ENCODE results near the gene GAST. TPM values are rescaled to one million over a fixed set of nuclear protein-coding genes. Genes with fewer than 3 reads are reported as not detected.
"Not testable (repeated sequence)": the region's sequence is repeated elsewhere in the genome, so short reads cannot be mapped to it uniquely, and the experiment has no call there.

GAST gene
- total RNA-seq, 1 experiment from 2014 or later = not detected

DNA sequence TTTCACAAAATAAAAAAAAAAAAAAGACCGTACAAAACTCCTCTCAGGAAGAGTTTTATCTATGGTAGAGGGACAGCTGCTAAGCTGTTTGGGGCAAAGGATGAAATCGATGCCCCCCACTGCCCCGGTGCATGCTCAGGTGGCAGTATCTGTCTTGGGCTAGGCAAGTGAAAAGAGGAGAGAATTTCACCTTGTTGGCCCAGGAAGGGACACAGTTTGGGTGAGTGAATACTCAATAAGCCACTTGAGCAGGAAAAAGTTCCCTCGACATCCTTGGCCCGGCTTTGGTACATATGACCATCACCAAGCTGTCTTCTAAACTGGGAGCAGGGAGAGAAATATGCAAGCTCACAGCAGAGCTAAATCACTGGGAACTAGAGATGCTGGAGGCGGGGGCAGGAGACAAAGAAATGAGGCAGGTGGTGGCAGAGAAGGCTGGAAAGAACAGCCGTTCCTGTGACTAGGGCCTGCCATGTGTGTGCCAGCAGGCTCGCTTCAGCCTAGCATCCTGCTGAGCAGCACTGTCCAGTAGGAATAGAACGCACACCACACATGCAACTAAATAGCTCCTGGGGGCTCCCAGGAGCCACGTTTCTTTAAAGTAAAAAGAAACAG lies 31.6 kb upstream of the GAST start:
- peaks cover 10% of the 10 kb centered on the region for H3K4me1 ChIP-seq (ENCODE audit: low read length)
- H3K9me3 ChIP-seq (ENCODE audit: low read length) = no peaks in the 10 kb centered on the region
- H3K4me3 ChIP-seq (ENCODE audit: low read length) = no peak overlapping the region
- no peak overlapping the region for H3K4me2 ChIP-seq (ENCODE audit: low read depth, low read length, poor library complexity, severe bottlenecking)
- H3K27me3 ChIP-seq (ENCODE audit: low read length) = no peaks in the 10 kb centered on the region
- no peaks in the 10 kb centered on the region for H3K36me3 ChIP-seq (ENCODE audit: insufficient read depth, low read length)
- H3K27ac ChIP-seq (ENCODE audit: low read length) = no peak overlapping the region
- no peaks in the 10 kb centered on the region for H3K9me2 ChIP-seq (replicated peaks; ENCODE audit: insufficient read depth, low read length)
- no peaks in the 10 kb centered on the region for H4K20me1 ChIP-seq (ENCODE audit: insufficient read depth, low read depth, low read length)
- no peak for DNase-seq
- no peak overlapping the region for H3K9ac ChIP-seq (ENCODE audit: low read length)
- H2AFZ ChIP-seq (ENCODE audit: low read length) = no peak overlapping the region
- H3K79me2 ChIP-seq (ENCODE audit: low read length) = no peaks in the 10 kb centered on the region

DNA sequence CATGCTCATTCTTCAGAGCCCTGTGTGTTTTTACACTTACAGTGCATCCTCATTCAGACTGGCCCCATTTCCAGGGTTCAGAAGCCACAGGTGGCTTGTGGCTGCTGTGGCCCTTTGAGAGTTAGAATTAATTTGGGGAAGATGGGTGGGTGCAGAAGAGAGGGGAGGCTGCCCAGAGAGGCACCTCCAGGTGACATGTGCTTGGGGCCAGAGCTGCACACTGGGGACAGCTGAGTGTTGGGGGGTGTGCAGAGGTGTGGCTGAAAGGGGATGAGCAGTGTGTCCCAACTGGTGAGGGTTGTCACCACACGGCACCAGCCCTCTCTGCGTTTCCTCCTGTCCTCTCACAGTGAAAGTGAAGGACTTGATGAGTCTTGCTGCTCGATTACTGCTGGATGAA lies 30.4 kb upstream of the GAST start:
- Histone ChIP-seq H4K20me1 (ENCODE audit: insufficient read depth, low read depth, low read length) (no peaks in the 10 kb centered on the region), H3K9me2 (replicated peaks; ENCODE audit: insufficient read depth, low read length) (no peaks in the 10 kb centered on the region), H3K4me2 (ENCODE audit: low read depth, low read length, poor library complexity, severe bottlenecking) (no peak overlapping the region), H3K27me3 (ENCODE audit: low read length) (no peaks in the 10 kb centered on the region), H3K27ac (ENCODE audit: low read length) (no peak overlapping the region), H3K36me3 (ENCODE audit: insufficient read depth, low read length) (no peaks in the 10 kb centered on the region), H3K4me1 (ENCODE audit: low read length) (peaks cover 10% of the 10 kb centered on the region), H3K9me3 (ENCODE audit: low read length) (no peaks in the 10 kb centered on the region), H3K9ac (ENCODE audit: low read length) (no peak overlapping the region), H3K79me2 (ENCODE audit: low read length) (no peaks in the 10 kb centered on the region), H2AFZ (ENCODE audit: low read length) (no peak overlapping the region), H3K4me3 (ENCODE audit: low read length) (no peak overlapping the region)
- no peak for DNase-seq

DNA sequence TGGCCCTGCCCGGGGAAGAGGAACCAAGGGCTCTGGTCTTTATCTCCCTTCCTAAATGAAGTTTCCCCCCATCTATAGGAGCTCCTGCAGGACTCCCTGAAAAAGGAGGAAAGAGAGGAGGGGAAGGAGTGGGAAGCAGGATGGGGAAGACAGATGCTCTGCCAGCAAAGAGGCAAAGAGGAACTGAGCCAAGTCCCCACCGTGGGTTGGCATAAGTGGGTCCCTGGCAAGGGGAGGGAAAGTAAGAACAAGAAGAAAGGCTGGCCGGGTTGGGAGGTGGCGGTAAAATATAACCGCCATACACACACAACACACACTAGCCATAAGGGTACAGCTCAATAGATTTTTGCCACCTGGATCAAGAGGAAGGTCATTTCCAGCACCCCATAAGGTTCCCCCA lies 29.5 kb upstream of the GAST start:
- no peak for DNase-seq
- H4K20me1 ChIP-seq (ENCODE audit: insufficient read depth, low read depth, low read length) = no peaks in the 10 kb centered on the region
- no peaks in the 10 kb centered on the region for H3K9me2 ChIP-seq (replicated peaks; ENCODE audit: insufficient read depth, low read length)
- H3K4me3 ChIP-seq (ENCODE audit: low read length) = no peak overlapping the region
- no peaks in the 10 kb centered on the region for H3K79me2 ChIP-seq (ENCODE audit: low read length)
- H2AFZ ChIP-seq (ENCODE audit: low read length) = no peak overlapping the region
- H3K27me3 ChIP-seq (ENCODE audit: low read length) = no peaks in the 10 kb centered on the region
- no peaks in the 10 kb centered on the region for H3K9me3 ChIP-seq (ENCODE audit: low read length)
- H3K4me2 ChIP-seq (ENCODE audit: low read depth, low read length, poor library complexity, severe bottlenecking) = no peak overlapping the region
- H3K4me1 ChIP-seq (ENCODE audit: low read length) = peaks cover 12% of the 10 kb centered on the region
- no peaks in the 10 kb centered on the region for H3K36me3 ChIP-seq (ENCODE audit: insufficient read depth, low read length)
- H3K27ac ChIP-seq (ENCODE audit: low read length) = no peak overlapping the region
- H3K9ac ChIP-seq (ENCODE audit: low read length) = no peak overlapping the region

DNA sequence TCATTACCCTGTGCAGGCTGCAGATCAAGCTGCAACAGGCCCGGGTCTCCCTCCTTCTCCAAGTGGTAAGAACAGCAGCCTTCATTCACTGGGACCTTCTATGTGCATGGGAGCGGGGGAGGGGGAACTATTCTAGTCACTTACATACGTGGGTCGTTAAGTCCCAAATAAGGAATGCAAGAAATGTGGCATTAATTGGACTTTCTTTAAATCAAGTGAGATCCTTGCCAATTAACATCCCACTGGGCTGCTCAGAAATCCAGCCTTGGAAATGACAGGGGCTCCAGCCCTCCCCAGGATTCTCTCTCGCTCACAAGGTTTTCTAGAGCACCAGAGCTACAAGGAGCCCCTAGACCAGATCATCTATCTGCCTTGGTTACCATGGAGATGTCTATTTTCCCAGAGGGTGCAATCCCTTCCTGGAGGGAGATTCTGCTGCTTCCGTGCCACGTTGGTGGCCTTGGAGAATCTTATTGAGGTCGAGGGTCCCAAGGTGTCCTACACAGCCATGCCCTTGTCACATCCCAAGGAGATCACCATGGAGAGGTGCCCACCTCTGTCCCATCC lies 28.6 kb upstream of the GAST start:
- Histone ChIP-seq H3K27me3 (ENCODE audit: low read length) (no peaks in the 10 kb centered on the region), H3K9ac (ENCODE audit: low read length) (no peak overlapping the region), H3K79me2 (ENCODE audit: low read length) (no peaks in the 10 kb centered on the region), H3K4me2 (ENCODE audit: low read depth, low read length, poor library complexity, severe bottlenecking) (no peak overlapping the region), H3K9me2 (replicated peaks; ENCODE audit: insufficient read depth, low read length) (no peaks in the 10 kb centered on the region), H4K20me1 (ENCODE audit: insufficient read depth, low read depth, low read length) (no peaks in the 10 kb centered on the region), H3K4me1 (ENCODE audit: low read length) (peaks cover 12% of the 10 kb centered on the region), H3K9me3 (ENCODE audit: low read length) (no peaks in the 10 kb centered on the region), H3K27ac (ENCODE audit: low read length) (no peak overlapping the region), H3K36me3 (ENCODE audit: insufficient read depth, low read length) (no peaks in the 10 kb centered on the region), H3K4me3 (ENCODE audit: low read length) (no peak overlapping the region), H2AFZ (ENCODE audit: low read length) (no peak overlapping the region)
- no peak for DNase-seq

DNA sequence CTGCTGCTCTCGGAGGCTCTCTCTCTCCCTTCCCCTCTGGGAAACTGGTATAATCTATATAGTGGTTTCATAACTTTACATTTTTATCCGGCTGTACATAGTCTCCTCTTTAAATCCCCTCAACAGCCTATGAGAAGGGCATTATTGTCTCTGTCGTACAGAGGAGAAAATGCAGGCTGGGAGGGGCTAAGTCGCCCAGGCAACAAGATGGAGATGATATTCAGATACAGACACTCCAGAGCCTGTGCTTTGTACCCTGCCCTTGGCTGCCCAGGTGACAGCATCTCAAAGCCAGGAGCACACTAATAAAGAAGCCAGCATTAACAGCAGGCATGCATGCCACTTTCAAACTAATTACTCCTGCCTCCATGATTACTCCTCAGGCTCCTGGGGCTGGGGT lies 28.1 kb upstream of the GAST start:
- Histone ChIP-seq H3K9me2 (replicated peaks; ENCODE audit: insufficient read depth, low read length) (no peaks in the 10 kb centered on the region), H3K79me2 (ENCODE audit: low read length) (peaks cover 3% of the 10 kb centered on the region), H3K36me3 (ENCODE audit: insufficient read depth, low read length) (no peaks in the 10 kb centered on the region), H3K4me1 (ENCODE audit: low read length) (peaks cover 7% of the 10 kb centered on the region), H2AFZ (ENCODE audit: low read length) (no peak overlapping the region), H3K27me3 (ENCODE audit: low read length) (no peaks in the 10 kb centered on the region), H3K4me2 (ENCODE audit: low read depth, low read length, poor library complexity, severe bottlenecking) (no peak overlapping the region), H3K27ac (ENCODE audit: low read length) (no peak overlapping the region), H3K4me3 (ENCODE audit: low read length) (no peak overlapping the region), H3K9ac (ENCODE audit: low read length) (no peak overlapping the region), H3K9me3 (ENCODE audit: low read length) (no peaks in the 10 kb centered on the region), H4K20me1 (ENCODE audit: insufficient read depth, low read depth, low read length) (no peaks in the 10 kb centered on the region)
- DNase-seq = no peak

DNA sequence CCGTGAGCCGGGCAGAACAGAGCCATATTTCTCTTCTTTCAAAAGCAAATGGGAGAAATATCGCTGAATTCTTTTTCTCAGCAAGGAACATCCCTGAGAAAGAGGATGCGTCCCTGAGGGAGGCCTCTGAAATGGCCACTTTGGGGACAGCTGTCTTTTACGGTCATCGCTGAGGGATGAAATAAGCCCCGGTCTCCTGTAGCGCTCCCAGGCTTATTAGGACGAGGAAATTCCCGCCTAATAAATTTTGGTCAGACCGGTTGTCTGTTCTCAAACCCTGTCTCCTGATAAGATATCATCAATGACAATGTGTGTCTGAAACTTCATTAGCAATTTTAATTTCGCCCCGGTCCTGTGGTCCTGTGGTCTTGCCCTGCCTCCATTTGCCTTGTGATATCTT lies 26.4 kb upstream of the GAST start:
- H2AFZ ChIP-seq (ENCODE audit: low read length); H3K9me3 ChIP-seq (ENCODE audit: low read length); H3K27me3 ChIP-seq (ENCODE audit: low read length); H3K9me2 ChIP-seq (replicated peaks; ENCODE audit: insufficient read depth, low read length); H3K9ac ChIP-seq (ENCODE audit: low read length); DNase-seq; H3K27ac ChIP-seq (ENCODE audit: low read length); H3K4me3 ChIP-seq (ENCODE audit: low read length); H3K4me2 ChIP-seq (ENCODE audit: low read depth, low read length, poor library complexity, severe bottlenecking): not testable (repeated sequence)
- Histone ChIP-seq H3K4me1 (ENCODE audit: low read length) (peaks cover 14% of the 10 kb centered on the region), H3K79me2 (ENCODE audit: low read length) (peaks cover 16% of the 10 kb centered on the region), H4K20me1 (ENCODE audit: insufficient read depth, low read depth, low read length) (peaks cover 14% of the 10 kb centered on the region), H3K36me3 (ENCODE audit: insufficient read depth, low read length) (peaks cover 14% of the 10 kb centered on the region)

DNA sequence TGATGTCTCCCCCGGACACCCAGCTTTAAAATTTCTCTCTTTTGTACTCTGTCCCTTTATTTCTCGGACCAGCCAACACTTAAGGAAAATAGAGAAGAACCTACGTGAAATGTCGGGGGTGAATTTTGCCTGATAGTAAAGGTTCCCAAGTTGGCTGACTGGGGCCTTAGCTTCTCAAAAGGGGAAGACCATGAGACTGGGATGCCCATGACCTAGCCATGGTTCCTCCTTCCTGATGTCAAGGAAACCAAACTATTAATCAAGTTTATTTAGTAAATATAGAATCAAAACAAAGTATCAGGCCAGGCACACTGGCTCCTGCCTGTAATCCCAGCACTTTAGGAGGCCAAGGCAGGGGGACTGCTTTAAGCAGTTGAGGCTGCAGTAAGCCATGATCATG lies 25.9 kb upstream of the GAST start:
- Histone ChIP-seq H3K4me2 (ENCODE audit: low read depth, low read length, poor library complexity, severe bottlenecking) (no peak overlapping the region), H3K79me2 (ENCODE audit: low read length) (peaks cover 16% of the 10 kb centered on the region), H3K27ac (ENCODE audit: low read length) (no peak overlapping the region), H3K36me3 (ENCODE audit: insufficient read depth, low read length) (peaks cover 20% of the 10 kb centered on the region), H3K4me1 (ENCODE audit: low read length) (peaks cover 14% of the 10 kb centered on the region), H3K4me3 (ENCODE audit: low read length) (no peak overlapping the region), H3K9me2 (replicated peaks; ENCODE audit: insufficient read depth, low read length) (no peaks in the 10 kb centered on the region), H3K9ac (ENCODE audit: low read length) (no peak overlapping the region), H3K27me3 (ENCODE audit: low read length) (no peaks in the 10 kb centered on the region), H3K9me3 (ENCODE audit: low read length) (no peaks in the 10 kb centered on the region), H4K20me1 (ENCODE audit: insufficient read depth, low read depth, low read length) (peaks cover 20% of the 10 kb centered on the region), H2AFZ (ENCODE audit: low read length) (no peak overlapping the region)
- DNase-seq = no peak

DNA sequence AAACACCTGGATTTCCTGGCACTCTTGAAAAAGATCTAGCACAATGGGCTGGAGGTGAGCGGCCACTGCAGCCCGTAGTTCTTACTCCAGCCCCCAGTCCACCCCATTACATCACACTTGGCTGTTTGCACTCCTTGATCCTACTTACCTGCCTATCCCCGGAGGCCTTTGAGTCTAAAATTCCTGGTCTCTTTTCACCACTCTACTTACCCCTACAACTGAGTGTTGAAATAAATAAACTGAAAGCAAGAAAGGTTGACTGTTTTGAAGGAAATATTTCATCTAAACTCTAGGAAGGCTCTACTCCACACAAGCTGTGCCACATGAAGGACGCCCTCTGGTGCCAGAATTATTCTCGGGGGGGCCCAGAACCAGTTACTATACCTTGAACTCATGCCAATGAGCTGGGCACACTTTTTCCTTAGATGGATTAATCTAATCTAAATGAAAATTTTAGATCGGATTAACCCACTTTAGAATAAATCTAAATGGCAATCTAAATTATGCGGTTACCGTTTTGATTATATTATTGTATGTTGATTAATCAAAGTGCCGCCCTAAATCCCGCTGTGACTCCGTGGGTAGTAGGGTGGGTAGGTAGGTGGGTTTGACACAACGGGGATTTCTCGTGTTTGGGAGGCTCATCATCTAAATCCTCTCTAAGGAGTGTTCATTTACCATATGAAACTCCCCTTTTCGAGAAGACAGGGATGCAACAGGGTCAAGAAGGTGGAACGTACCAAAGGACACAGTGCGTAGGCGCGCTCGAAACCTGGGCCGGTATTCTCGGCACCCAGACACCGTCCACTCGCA lies 24.1 kb upstream of the GAST start:
- Histone ChIP-seq H3K4me1 (ENCODE audit: low read length) (peaks cover 14% of the 10 kb centered on the region), H3K9me2 (replicated peaks; ENCODE audit: insufficient read depth, low read length) (no peaks in the 10 kb centered on the region), H3K4me3 (ENCODE audit: low read length) (peak overlapping the region; percentile 77), H3K79me2 (ENCODE audit: low read length) (peaks cover 16% of the 10 kb centered on the region), H3K27ac (ENCODE audit: low read length) (peak overlapping the region; percentile 68), H3K9ac (ENCODE audit: low read length) (peak overlapping the region; percentile 79), H4K20me1 (ENCODE audit: insufficient read depth, low read depth, low read length) (peaks cover 29% of the 10 kb centered on the region), H3K36me3 (ENCODE audit: insufficient read depth, low read length) (peaks cover 35% of the 10 kb centered on the region), H3K27me3 (ENCODE audit: low read length) (no peaks in the 10 kb centered on the region), H3K9me3 (ENCODE audit: low read length) (no peaks in the 10 kb centered on the region), H3K4me2 (ENCODE audit: low read depth, low read length, poor library complexity, severe bottlenecking) (peak overlapping the region; percentile 90), H2AFZ (ENCODE audit: low read length) (peak overlapping the region; percentile 77; the same call in 1 of the 2 replicates)
- DNase-seq = peak; percentile 81

All from Karpas-422 (cell line).